Endothelial cell (in vitro differentiated cells): ENCODE data around the gene RBM19. TPM values are rescaled to one million over a fixed set of nuclear protein-coding genes. Genes with fewer than 3 reads are reported as not detected.

Source experiments
- DNase-seq: peaks from one replicate; pipeline ENCODE4 v3.0.0; 2021; ENCODE audit warnings: low spot score
- H3K27ac Mint-ChIP-seq: one replicate; pipeline ENCODE4 v1.8.0; 2021; ENCODE audit warnings: mixed read lengths, inconsistent platforms; ENCODE audit not compliant: unreplicated experiment
- H3K27me3 Mint-ChIP-seq: one replicate; pipeline ENCODE4 v1.8.0; 2021; ENCODE audit warnings: mild to moderate bottlenecking, moderate library complexity, mixed read lengths, inconsistent platforms; ENCODE audit not compliant: unreplicated experiment
- H3K36me3 Mint-ChIP-seq: one replicate; pipeline ENCODE4 v1.8.0; 2021; ENCODE audit warnings: mild to moderate bottlenecking, low read depth, mixed read lengths, inconsistent platforms; ENCODE audit not compliant: unreplicated experiment
- H3K4me1 Mint-ChIP-seq: one replicate; pipeline ENCODE4 v1.8.0; 2021; ENCODE audit warnings: mild to moderate bottlenecking, mixed read lengths, inconsistent platforms; ENCODE audit not compliant: unreplicated experiment
- H3K4me3 Mint-ChIP-seq: one replicate; pipeline ENCODE4 v1.8.0; 2021; ENCODE audit warnings: mild to moderate bottlenecking, mixed read lengths, inconsistent platforms; ENCODE audit not compliant: unreplicated experiment
- H3K9me3 Mint-ChIP-seq: one replicate; pipeline ENCODE4 v1.8.0; 2021; ENCODE audit warnings: mixed read lengths, inconsistent platforms; ENCODE audit not compliant: unreplicated experiment
- CTCF ChIP-seq: fragments of 200-600 bp; sonication (generic); IDR thresholded peaks from one replicate; pipeline ENCODE4 v1.5.0; 2021; ENCODE audit warnings: antibody characterized with exemption; ENCODE audit not compliant: unreplicated experiment
- total RNA-seq: library from RNA; stranded (reverse); fragmentation: NEBNext Ultra II Directional; extraction: Animal tissue kit (Norgen Biotek cat#: 25700); gene quantifications from one replicate; pipeline ENCODE4 v1.2.1, GENCODE V29; 2021; ENCODE audit not compliant: unreplicated experiment

RBM19 gene
- total RNA-seq, 1 donor from 2014 or later = 27.4 TPM

GRCh38 chr12:113850309-113851056 lies 115.6 kb downstream of the RBM19 start:
- no peak for TF ChIP-seq CTCF
- no peaks in the 10 kb centered on the region for H3K9me3 Mint-ChIP-seq
- no peak overlapping the region for H3K27ac Mint-ChIP-seq
- DNase-seq = no peak
- no peaks in the 10 kb centered on the region for H3K4me1 Mint-ChIP-seq
- no peaks in the 10 kb centered on the region for H3K36me3 Mint-ChIP-seq
- H3K27me3 Mint-ChIP-seq = peaks cover 2% of the 10 kb centered on the region
- no peak overlapping the region for H3K4me3 Mint-ChIP-seq

- Mint-ChIP-seq H3K27me3 (peaks cover 4% of the 10 kb centered on the region), H3K4me3 (no peak overlapping the region), H3K27ac (no peak overlapping the region), H3K9me3 (no peaks in the 10 kb centered on the region), H3K4me1 (no peaks in the 10 kb centered on the region), H3K36me3 (no peaks in the 10 kb centered on the region)
- TF ChIP-seq CTCF = no peak
- DNase-seq = no peak
Observed at GRCh38 chr12:113847856-113848255, 118.3 kb downstream of the RBM19 start.

- no peaks in the 10 kb centered on the region for H3K4me1 Mint-ChIP-seq
- DNase-seq = no peak
- no peak overlapping the region for H3K4me3 Mint-ChIP-seq
- H3K9me3 Mint-ChIP-seq = no peaks in the 10 kb centered on the region
- H3K27ac Mint-ChIP-seq = no peak overlapping the region
- H3K36me3 Mint-ChIP-seq = peaks cover 6% of the 10 kb centered on the region
- peaks cover 4% of the 10 kb centered on the region for H3K27me3 Mint-ChIP-seq
- no peak for TF ChIP-seq CTCF
Observed at GRCh38 chr12:113846883-113847755, 119.0 kb downstream of the RBM19 start.

- H3K4me1 Mint-ChIP-seq = no peaks in the 10 kb centered on the region
- no peak for TF ChIP-seq CTCF
- no peak overlapping the region for H3K27ac Mint-ChIP-seq
- no peak overlapping the region for H3K4me3 Mint-ChIP-seq
- H3K36me3 Mint-ChIP-seq = peaks cover 6% of the 10 kb centered on the region
- DNase-seq = no peak
- no peaks in the 10 kb centered on the region for H3K9me3 Mint-ChIP-seq
- peaks cover 4% of the 10 kb centered on the region for H3K27me3 Mint-ChIP-seq
Observed at GRCh38 chr12:113845900-113846674, 120.0 kb downstream of the RBM19 start.
